ENCODE results near the gene FCHSD2.

DNA sequence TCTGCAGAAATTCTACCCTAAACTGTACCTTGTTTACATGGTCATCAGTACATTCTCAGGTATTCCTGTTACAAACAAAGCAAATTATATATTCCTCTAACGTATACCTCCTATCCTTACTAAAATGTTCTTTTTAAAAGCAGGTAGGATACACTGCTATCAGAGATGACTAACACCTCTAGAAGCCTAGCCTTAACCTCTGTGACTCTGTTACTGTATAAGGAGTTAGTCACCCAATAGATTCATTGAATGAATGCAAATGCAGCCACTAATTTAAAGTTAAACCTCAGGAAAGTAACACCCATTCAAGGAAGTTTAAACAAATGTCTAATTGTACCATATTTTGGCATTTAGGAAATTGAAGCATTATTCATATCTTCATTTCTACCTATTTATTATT lies 82.2 kb downstream of the FCHSD2 start:
- TF ChIP-seq POU2F2 (IDR thresholded peaks at IDR 0.05; ENCODE audit: low read depth, low read length): no peak
- no peak for TF ChIP-seq POLR2A (IDR thresholded peaks at IDR 0.05; ENCODE audit: low read depth, low read length)
- TF ChIP-seq POLR2AphosphoS5 (IDR thresholded peaks at IDR 0.05; ENCODE audit: low read depth, low read length): no peak
- TF ChIP-seq TAF1 (IDR thresholded peaks at IDR 0.05; ENCODE audit: low read depth, low read length): no peak
- TF ChIP-seq SPI1 (IDR thresholded peaks at IDR 0.05; ENCODE audit: low read depth, low read length): no peak

All from GM12891 (cell line).